ENCODE results near the gene ARHGAP33. TPM values are rescaled to one million over a fixed set of nuclear protein-coding genes. Genes with fewer than 3 reads are reported as not detected.

Gene ARHGAP33
- total and polyA plus RNA-seq, 10 donors, result 3.1 to 25.2 (median 12.6) TPM

GRCh38 chr19:35816846-35817245, 41.5 kb downstream of the ARHGAP33 start:
- Histone ChIP-seq H3K36me3 (no peaks in the 10 kb centered on the region), H3K4me3 (no peak overlapping the region), H3K27ac (no peak overlapping the region), H3K27me3 (replicated peaks in 1 of 7) (peaks cover 0 to 84% (median 0%) of the 10 kb centered on the region in 7 donors), H3K9me3 (no peaks in the 10 kb centered on the region), H3K4me1 (no peaks in the 10 kb centered on the region)
- 81 to 92% (median 86%) methylated on average over 9 of the region's 9 CpGs for WGBS, 5 donors
- TF ChIP-seq POLR2AphosphoS5 (IDR thresholded peaks at IDR 0.05) (no peak), CTCF (IDR thresholded peaks at IDR 0.05 in 8 of 11, conservative IDR thresholded peaks at IDR 0.05 in 3 of 11) (no peak), POLR2A (IDR thresholded peaks at IDR 0.05) (no peak)
- DNase-seq, result no peak
- intact Hi-C loops (cut with DNase I; ENCODE audit: low total_unique reads), result no loop called here

- Histone ChIP-seq H3K27ac (no peak overlapping the region), H3K9me3 (no peaks in the 10 kb centered on the region), H3K4me3 (no peak overlapping the region), H3K36me3 (no peaks in the 10 kb centered on the region), H3K27me3 (replicated peaks in 1 of 7) (peaks cover 0 to 82% (median 0%) of the 10 kb centered on the region in 7 donors), H3K4me1 (no peaks in the 10 kb centered on the region)
- no peak for TF ChIP-seq POLR2AphosphoS5 (IDR thresholded peaks at IDR 0.05)
- TF ChIP-seq CTCF (IDR thresholded peaks at IDR 0.05 in 8 of 11, conservative IDR thresholded peaks at IDR 0.05 in 3 of 11), result no peak
- no peak for TF ChIP-seq POLR2A (IDR thresholded peaks at IDR 0.05)
- DNase-seq, result no peak
- 55 to 76% (median 69%) methylated on average over 3 of the region's 3 CpGs for WGBS, 5 donors
- intact Hi-C loops (cut with DNase I; ENCODE audit: low total_unique reads), result no loop called here
These were observed 43.1 kb downstream of the ARHGAP33 start for GRCh38 chr19:35818445-35818844.

- Histone ChIP-seq H3K36me3 (no peaks in the 10 kb centered on the region), H3K27ac (no peak overlapping the region), H3K9me3 (no peaks in the 10 kb centered on the region), H3K4me1 (no peaks in the 10 kb centered on the region), H3K27me3 (replicated peaks in 1 of 7) (peaks cover 0 to 73% (median 6%) of the 10 kb centered on the region in 7 donors), H3K4me3 (no peak overlapping the region)
- TF ChIP-seq CTCF (IDR thresholded peaks at IDR 0.05 in 8 of 11, conservative IDR thresholded peaks at IDR 0.05 in 3 of 11) (no peak), POLR2A (IDR thresholded peaks at IDR 0.05) (no peak), POLR2AphosphoS5 (IDR thresholded peaks at IDR 0.05) (no peak)
- intact Hi-C loops (cut with DNase I; ENCODE audit: low total_unique reads), result no loop called here
- 43 to 64% (median 60%) methylated on average over 3 of the region's 3 CpGs for WGBS, 5 donors
- no peak for DNase-seq
These were observed 47.2 kb downstream of the ARHGAP33 start for GRCh38 chr19:35822579-35822978.

- H3K9me3 ChIP-seq, result no peaks in the 10 kb centered on the region
- H3K4me1 ChIP-seq, result no peaks in the 10 kb centered on the region
- DNase-seq, result no peak
- H3K27ac ChIP-seq, result no peak overlapping the region
- H3K36me3 ChIP-seq, result no peaks in the 10 kb centered on the region
- WGBS, 5 donors, result 82 to 94% (median 84%) methylated on average over 5 of the region's 5 CpGs
- H3K27me3 ChIP-seq (replicated peaks in 1 of 7), result peaks cover 0 to 72% (median 6%) of the 10 kb centered on the region in 7 donors
- TF ChIP-seq CTCF (IDR thresholded peaks at IDR 0.05 in 8 of 11, conservative IDR thresholded peaks at IDR 0.05 in 3 of 11) (no peak), POLR2A (IDR thresholded peaks at IDR 0.05) (no peak), POLR2AphosphoS5 (IDR thresholded peaks at IDR 0.05) (no peak)
- no peak overlapping the region for H3K4me3 ChIP-seq
- intact Hi-C loops (cut with DNase I; ENCODE audit: low total_unique reads), result no loop called here
These were observed 48.8 kb downstream of the ARHGAP33 start for GRCh38 chr19:35824150-35824549.
